Measurements from ENCODE around the gene OR2G6. TPM values are rescaled to one million over a fixed set of nuclear protein-coding genes. Genes with fewer than 3 reads are reported as not detected.
A peak's percentile ranks its signal among the peaks of the same experiment; 100 is the strongest.
"Not testable (repeated sequence)": the region's sequence is repeated elsewhere in the genome, so short reads cannot be mapped to it uniquely, and the experiment has no call there.

Gene OR2G6
- total RNA-seq, result not detected
- total RNA-seq, result 0 reads per million in 2 donors

- H3K4me3 Mint-ChIP-seq; DNase-seq; H3K27ac Mint-ChIP-seq; H3K4me1 Mint-ChIP-seq; ATAC-seq; H3K36me3 Mint-ChIP-seq (ENCODE audit: low read depth); H3K27me3 Mint-ChIP-seq; H3K9me3 ChIP-seq (ENCODE audit: control insufficient read depth, low read length, poor library complexity, severe bottlenecking): not testable (repeated sequence)
Observed at GRCh38 chr1:248507773-248508172, at the start of gene OR2G6. TSS of gene OR2G6 (plus strand) at chr1:248508073. CDS start at chr1:248521647, 13,574 bp downstream.

- not testable (repeated sequence) for ATAC-seq; H3K27ac Mint-ChIP-seq; H3K9me3 ChIP-seq (ENCODE audit: control insufficient read depth, low read length, poor library complexity, severe bottlenecking); H3K4me1 Mint-ChIP-seq; H3K27me3 Mint-ChIP-seq; H3K4me3 Mint-ChIP-seq; H3K36me3 Mint-ChIP-seq (ENCODE audit: low read depth); DNase-seq
Observed at GRCh38 chr1:248459117-248459516, 48.8 kb upstream of the OR2G6 start.

- DNase-seq (no peak), ATAC-seq (no peak)
- peaks cover 3% of the 10 kb centered on the region for H3K36me3 Mint-ChIP-seq (ENCODE audit: low read depth)
- no peaks in the 10 kb centered on the region for H3K9me3 ChIP-seq (ENCODE audit: control insufficient read depth, low read length, poor library complexity, severe bottlenecking)
- no peak overlapping the region for H3K4me3 Mint-ChIP-seq
- H3K27me3 Mint-ChIP-seq, result no peaks in the 10 kb centered on the region
- no peak overlapping the region for H3K27ac Mint-ChIP-seq
- H3K4me1 Mint-ChIP-seq, result peaks cover 7% of the 10 kb centered on the region
Observed at GRCh38 chr1:248471154-248471553, 36.7 kb upstream of the OR2G6 start.

- ATAC-seq; H3K27me3 Mint-ChIP-seq; DNase-seq; H3K9me3 ChIP-seq (ENCODE audit: control insufficient read depth, low read length, poor library complexity, severe bottlenecking); H3K4me3 Mint-ChIP-seq; H3K4me1 Mint-ChIP-seq; H3K27ac Mint-ChIP-seq; H3K36me3 Mint-ChIP-seq (ENCODE audit: low read depth): not testable (repeated sequence)
Observed at GRCh38 chr1:248472111-248472510, 35.8 kb upstream of the OR2G6 start.

GRCh38 chr1:248473051-248473450, 34.8 kb upstream of the OR2G6 start, which contains the start of gene OR2T3:
TSS of gene OR2T3 (plus strand) at chr1:248473351. CDS start at chr1:248473351, 0 bp downstream.
- not testable (repeated sequence) for H3K9me3 ChIP-seq (ENCODE audit: control insufficient read depth, low read length, poor library complexity, severe bottlenecking); H3K27me3 Mint-ChIP-seq; H3K4me1 Mint-ChIP-seq; H3K4me3 Mint-ChIP-seq; H3K27ac Mint-ChIP-seq; ATAC-seq; H3K36me3 Mint-ChIP-seq (ENCODE audit: low read depth); DNase-seq

GRCh38 chr1:248475660-248476059, 32.2 kb upstream of the OR2G6 start:
- not testable (repeated sequence) for H3K4me3 Mint-ChIP-seq

GRCh38 chr1:248481686-248482579, 25.9 kb upstream of the OR2G6 start:
- not testable (repeated sequence) for H3K36me3 Mint-ChIP-seq (ENCODE audit: low read depth); H3K9me3 ChIP-seq (ENCODE audit: control insufficient read depth, low read length, poor library complexity, severe bottlenecking); DNase-seq; H3K27me3 Mint-ChIP-seq
- peak overlapping the region; percentile 98 for H3K4me3 Mint-ChIP-seq
- peaks cover 11% of the 10 kb centered on the region for H3K4me1 Mint-ChIP-seq
- H3K27ac Mint-ChIP-seq, result peak overlapping the region; percentile 96
- ATAC-seq, result peak; percentile 87

More at GRCh38 chr1:248475660-248476059, 32.2 kb upstream of the OR2G6 start:
- H3K9me3 ChIP-seq (ENCODE audit: control insufficient read depth, low read length, poor library complexity, severe bottlenecking); H3K27me3 Mint-ChIP-seq; H3K27ac Mint-ChIP-seq; ATAC-seq; DNase-seq; H3K36me3 Mint-ChIP-seq (ENCODE audit: low read depth); H3K4me1 Mint-ChIP-seq: not testable (repeated sequence)

- H3K27ac Mint-ChIP-seq; DNase-seq; H3K9me3 ChIP-seq (ENCODE audit: control insufficient read depth, low read length, poor library complexity, severe bottlenecking); H3K4me3 Mint-ChIP-seq; H3K4me1 Mint-ChIP-seq; H3K27me3 Mint-ChIP-seq; H3K36me3 Mint-ChIP-seq (ENCODE audit: low read depth); ATAC-seq: not testable (repeated sequence)
Observed at GRCh38 chr1:248488289-248488688, 19.6 kb upstream of the OR2G6 start, which contains the start of gene OR2T5. TSS of gene OR2T5 (plus strand) at chr1:248488589. CDS start at chr1:248488589, 0 bp downstream.

GRCh38 chr1:248496661-248497060, 11.2 kb upstream of the OR2G6 start:
- not testable (repeated sequence) for H3K36me3 Mint-ChIP-seq (ENCODE audit: low read depth); H3K27me3 Mint-ChIP-seq; DNase-seq; H3K27ac Mint-ChIP-seq; H3K9me3 ChIP-seq (ENCODE audit: control insufficient read depth, low read length, poor library complexity, severe bottlenecking); H3K4me1 Mint-ChIP-seq; H3K4me3 Mint-ChIP-seq; ATAC-seq

- H3K4me1 Mint-ChIP-seq; H3K27me3 Mint-ChIP-seq; ATAC-seq; H3K4me3 Mint-ChIP-seq; H3K36me3 Mint-ChIP-seq (ENCODE audit: low read depth); H3K9me3 ChIP-seq (ENCODE audit: control insufficient read depth, low read length, poor library complexity, severe bottlenecking); DNase-seq; H3K27ac Mint-ChIP-seq: not testable (repeated sequence)
Observed at GRCh38 chr1:248500305-248501035, 7.4 kb upstream of the OR2G6 start.

GRCh38 chr1:248510217-248510616, 2.3 kb downstream of the OR2G6 start:
- H3K36me3 Mint-ChIP-seq (ENCODE audit: low read depth); H3K4me3 Mint-ChIP-seq; ATAC-seq; H3K9me3 ChIP-seq (ENCODE audit: control insufficient read depth, low read length, poor library complexity, severe bottlenecking); H3K27ac Mint-ChIP-seq; H3K4me1 Mint-ChIP-seq; H3K27me3 Mint-ChIP-seq; DNase-seq: not testable (repeated sequence)

- H3K9me3 ChIP-seq (ENCODE audit: control insufficient read depth, low read length, poor library complexity, severe bottlenecking), result no peaks in the 10 kb centered on the region
- peaks cover 2% of the 10 kb centered on the region for H3K36me3 Mint-ChIP-seq (ENCODE audit: low read depth)
- H3K27me3 Mint-ChIP-seq, result no peaks in the 10 kb centered on the region
- no peak overlapping the region for H3K27ac Mint-ChIP-seq
- ATAC-seq, result no peak
- H3K4me3 Mint-ChIP-seq, result no peak overlapping the region
- DNase-seq, result no peak
- no peaks in the 10 kb centered on the region for H3K4me1 Mint-ChIP-seq
Observed at GRCh38 chr1:248521856-248522255, 14.0 kb downstream of the OR2G6 start.

- not testable (repeated sequence) for H3K9me3 ChIP-seq (ENCODE audit: control insufficient read depth, low read length, poor library complexity, severe bottlenecking); H3K4me3 Mint-ChIP-seq; H3K27me3 Mint-ChIP-seq; DNase-seq; H3K27ac Mint-ChIP-seq; H3K4me1 Mint-ChIP-seq; H3K36me3 Mint-ChIP-seq (ENCODE audit: low read depth); ATAC-seq
Observed at GRCh38 chr1:248537449-248537848, 29.6 kb downstream of the OR2G6 start.
